Right renal pelvis (tissue), 4 donors: ENCODE results near the gene ABLIM2. TPM values are rescaled to one million over a fixed set of nuclear protein-coding genes. Genes with fewer than 3 reads are reported as not detected.

Source experiments
- DNase-seq, 4 donors: peaks; one replicate each; pipeline ENCODE4 v3.0.0-alpha.2; 2013; ENCODE audit warnings: low read depth in 4 of 4, low spot score in 3 of 4, missing footprints in 1 of 4
- polyA plus RNA-seq, 4 donors: library from polyadenylated mRNA; unstranded; fragments of 120-200 nt; gene quantifications; one replicate each; pipeline ENCODE4 v1.2.1, GENCODE V29; 2013; ENCODE audit not compliant: insufficient read length in 4 of 4

The ABLIM2 gene
- polyA plus RNA-seq, 4 donors: 6.4 to 7.6 (median 7.5) TPM

DNA sequence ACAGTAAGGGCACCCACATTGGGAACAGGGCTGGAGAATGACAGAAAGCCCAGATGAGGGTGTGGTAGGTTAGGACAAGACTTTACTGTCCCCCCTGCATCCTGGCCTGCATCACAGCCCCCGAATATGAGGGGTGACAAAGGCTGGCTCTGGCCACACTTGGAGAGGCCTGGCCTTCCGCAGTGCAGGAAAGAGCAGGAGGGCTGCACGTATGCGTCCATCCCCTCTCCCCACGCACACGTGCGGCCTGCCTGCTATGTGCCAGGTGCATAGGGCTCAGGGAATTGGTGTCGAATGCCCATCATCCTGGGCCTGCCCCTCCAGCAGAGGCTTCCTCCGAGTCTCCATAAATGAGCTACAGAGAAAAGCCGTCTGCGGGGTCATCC lies 80.5 kb downstream of the ABLIM2 start:
- no peak for DNase-seq

DNA sequence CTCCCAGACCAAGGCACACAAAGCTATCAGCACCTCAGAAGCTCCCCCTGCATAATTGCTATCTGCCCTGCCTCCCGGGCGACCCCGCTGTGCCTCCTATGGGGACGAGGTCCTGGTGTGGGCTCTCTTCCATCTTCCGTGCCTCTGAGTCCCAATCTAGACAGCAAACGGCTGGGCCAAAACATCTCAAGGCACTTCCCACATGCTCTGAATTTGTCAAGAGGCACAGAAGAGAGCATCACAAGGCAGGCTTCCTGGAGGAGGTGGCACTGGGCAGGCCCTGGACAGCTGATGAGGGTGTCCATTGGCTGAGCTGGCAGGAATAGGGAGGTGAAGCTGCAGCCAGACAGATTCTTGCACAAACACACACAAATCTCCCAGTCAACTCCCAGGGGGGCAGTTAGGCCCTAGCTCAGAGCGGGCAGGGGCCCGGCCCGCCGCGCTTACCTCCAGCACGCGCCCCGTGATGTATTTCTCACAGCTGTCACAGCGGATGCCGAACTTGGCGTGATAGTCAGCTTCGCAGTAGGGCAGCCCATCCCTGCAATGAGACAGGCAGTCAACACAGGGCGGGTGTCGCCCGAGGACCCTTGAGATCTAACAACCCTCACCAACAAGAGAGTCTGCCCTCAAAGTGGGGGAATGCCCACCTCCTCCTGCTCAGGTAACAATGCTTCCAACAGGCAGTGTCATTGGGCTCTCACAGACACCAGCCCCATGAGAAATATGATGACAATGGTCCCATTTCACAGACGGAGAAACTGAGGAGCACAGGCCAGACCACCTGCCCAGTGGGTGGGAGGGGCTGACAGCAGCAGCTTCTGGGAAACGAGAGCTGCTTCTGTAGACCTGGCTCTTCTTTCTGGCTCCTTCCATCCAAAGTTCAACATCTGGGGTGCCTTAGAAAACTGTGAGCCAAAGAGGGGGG lies 81.2 kb downstream of the ABLIM2 start:
- no peak for DNase-seq

DNA sequence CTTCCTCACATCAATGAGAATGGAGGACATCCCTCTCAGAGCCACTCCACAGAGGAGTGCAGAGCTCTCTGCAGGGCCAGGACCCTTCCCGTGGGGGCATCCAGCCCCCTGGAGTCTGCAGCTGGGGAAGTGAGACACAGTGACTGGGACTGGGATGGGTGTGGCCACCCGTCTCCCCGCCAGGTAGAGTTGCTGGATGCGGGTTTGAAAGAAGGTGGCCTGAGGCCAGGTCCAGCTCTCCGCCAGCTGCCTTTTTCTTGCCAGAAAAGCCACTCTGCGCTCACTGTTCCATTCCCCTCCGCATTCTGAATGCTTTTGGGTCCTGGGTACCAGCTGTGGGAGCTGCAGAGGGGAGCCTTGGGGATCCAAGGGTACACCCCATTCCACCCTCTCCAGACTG lies 82.6 kb downstream of the ABLIM2 start:
- no peak for DNase-seq

DNA sequence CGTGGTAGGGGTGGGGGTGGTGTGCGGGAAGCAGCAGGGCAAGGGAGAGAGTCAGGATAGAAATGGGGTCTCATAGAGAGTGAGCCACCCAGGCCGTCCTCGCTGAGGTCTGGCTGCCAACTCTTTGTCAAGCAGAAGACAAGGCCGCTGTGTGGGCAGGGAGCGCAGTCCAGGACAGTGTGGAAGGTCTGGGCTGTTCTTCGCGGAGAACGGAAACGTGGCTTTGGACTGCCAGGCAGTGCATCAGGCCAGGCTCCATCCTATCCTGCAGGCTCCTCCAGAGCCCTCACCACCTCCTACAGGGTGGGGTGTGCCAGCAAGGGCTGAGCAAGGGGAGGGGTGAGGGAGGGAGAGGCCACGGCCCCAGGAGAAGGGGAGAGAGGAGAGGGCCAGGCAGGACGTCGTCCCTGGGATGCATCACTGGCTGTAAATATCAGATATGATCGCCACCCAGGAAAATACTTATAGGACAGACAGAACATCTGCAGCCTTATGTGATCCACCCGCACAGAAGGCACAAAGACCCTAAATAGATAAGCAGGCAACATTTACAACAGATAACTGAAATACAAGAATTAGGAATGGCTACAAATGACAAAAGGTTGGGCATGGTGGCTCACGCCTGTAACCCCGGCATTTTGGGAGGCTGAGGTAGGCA lies 85.3 kb downstream of the ABLIM2 start:
- no peak for DNase-seq

DNA sequence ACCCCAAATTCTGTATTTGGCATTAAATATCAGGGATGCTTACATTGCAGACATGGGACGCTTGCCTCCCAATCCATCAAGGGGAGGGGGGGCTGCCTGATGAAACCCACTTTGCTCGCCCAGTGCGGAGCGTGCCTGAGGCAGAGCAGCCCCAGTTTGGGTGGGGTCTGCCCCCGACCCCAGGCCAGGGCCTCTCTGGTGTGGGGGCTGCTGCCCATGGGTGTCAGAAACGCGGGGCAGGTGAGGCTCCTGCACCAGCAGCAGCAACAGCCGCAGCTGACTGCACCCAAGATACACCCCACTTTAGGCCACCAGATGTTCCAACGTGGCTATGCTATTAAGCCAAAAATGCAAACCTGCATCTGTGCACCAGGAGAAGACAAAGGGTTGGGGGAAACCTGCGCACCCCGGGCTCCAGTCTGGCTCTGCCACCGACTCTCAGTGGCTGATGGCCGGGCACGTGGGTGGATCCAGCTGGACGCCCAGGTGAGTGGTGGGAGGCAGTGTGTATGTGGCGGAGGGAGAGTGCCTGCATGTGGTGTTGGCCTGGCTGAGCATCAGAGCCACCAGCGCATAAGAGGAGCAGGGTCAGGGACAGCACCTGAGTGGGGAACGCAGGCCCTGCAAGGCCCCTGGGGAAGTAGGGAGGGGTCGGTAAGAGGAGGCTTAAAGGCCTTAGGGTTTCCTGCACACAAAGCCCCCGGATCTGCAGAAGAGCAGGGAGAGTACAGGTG lies 86.2 kb downstream of the ABLIM2 start:
- no peak for DNase-seq

DNA sequence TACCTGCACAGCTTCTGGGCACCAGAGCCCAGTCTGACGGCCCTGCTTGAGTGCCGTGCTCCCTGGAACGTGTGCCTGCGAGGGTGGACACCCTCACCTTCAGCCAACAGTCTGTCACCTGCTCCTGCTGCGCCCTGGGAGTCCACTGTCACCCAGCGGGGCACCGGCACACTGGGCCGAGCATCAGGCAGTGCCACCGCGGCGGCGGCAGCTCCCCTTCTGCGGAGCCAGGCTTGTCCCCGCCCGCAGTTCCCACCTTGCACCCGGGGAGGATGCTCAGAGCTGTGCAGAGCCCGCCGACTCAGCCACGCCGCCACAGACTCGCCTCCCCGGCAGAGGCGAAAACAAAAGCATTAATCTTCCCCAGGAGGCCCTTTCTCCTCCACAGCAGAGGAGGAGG lies 86.8 kb downstream of the ABLIM2 start:
- DNase-seq: no peak

DNA sequence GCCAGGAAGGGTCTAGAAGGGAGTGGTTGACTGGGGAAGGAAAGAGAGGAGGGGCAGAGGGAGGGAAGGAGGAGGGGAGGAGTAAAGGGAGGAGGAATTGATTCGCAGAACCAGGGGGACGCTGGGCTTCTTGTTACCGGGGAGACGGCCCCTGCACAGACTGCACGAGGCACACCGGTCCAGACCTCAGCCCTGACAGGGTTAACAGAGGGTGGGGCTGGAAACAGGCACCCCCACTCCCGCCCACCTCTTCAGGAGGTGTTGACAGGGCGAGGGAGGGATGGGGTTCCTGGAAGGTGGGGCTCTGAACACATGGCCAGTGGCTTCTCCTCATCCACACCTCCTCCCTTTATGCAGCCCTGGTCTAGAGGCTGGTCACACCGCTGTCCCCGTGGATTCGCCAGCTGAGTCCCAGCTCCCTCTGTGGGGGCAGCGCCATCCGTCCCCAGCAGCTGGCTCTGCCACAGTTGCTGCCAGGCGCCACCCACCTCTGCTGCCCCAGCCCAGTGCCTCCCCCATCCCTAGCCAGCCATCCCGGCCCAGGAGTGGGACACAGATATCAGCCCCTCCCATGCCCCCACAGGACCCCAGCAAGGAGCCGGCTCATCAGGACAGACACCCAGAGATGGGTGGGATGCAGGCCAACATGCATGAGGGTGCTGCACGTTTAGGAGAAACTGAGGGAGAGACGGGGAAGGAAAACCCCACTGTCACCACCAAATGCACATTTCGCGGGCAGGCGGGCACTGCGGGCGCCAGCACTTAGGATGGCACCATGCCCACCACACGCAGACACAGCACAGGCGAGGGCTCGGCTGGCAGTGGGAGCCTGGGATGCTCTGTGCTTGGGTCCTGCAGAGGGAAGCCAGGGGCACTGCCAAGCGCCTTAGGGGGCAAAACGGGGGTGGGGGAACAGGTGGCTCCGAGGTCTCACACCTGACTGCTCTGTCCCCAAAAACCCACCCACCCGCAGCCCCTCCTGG lies 87.6 kb downstream of the ABLIM2 start:
- DNase-seq: no peak

DNA sequence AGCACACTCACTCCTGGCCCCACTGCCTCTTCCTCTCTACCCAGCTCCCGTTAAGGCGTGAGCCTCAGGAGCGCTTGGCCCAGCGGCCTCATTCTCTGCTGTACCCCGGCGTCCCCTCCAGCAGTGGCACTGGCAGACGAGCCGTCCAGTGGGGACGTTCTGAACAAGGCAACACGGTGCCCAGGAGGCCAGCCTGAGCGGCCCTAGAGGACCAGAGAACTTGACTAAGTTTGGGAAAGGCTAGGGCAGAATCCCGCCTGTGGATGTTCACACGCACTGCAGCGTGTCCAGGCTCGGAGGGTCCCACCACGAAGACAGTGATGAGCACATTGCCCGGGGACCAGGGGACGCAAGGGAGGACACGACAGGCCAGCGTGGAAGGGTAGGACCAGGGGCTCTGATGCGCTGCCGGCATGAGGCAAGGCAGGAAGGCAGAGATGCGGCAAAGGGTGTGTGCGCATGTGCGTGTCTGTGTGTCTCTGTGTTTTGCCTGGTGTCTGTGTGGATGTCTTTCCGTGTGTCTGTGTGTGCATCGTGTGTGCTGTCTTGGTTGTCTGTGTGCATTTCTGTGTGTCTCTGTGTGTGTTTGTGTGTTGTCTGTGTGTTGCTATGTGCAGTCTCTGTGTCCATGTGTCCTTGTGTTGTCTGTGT lies 89.4 kb downstream of the ABLIM2 start:
- DNase-seq: no peak

DNA sequence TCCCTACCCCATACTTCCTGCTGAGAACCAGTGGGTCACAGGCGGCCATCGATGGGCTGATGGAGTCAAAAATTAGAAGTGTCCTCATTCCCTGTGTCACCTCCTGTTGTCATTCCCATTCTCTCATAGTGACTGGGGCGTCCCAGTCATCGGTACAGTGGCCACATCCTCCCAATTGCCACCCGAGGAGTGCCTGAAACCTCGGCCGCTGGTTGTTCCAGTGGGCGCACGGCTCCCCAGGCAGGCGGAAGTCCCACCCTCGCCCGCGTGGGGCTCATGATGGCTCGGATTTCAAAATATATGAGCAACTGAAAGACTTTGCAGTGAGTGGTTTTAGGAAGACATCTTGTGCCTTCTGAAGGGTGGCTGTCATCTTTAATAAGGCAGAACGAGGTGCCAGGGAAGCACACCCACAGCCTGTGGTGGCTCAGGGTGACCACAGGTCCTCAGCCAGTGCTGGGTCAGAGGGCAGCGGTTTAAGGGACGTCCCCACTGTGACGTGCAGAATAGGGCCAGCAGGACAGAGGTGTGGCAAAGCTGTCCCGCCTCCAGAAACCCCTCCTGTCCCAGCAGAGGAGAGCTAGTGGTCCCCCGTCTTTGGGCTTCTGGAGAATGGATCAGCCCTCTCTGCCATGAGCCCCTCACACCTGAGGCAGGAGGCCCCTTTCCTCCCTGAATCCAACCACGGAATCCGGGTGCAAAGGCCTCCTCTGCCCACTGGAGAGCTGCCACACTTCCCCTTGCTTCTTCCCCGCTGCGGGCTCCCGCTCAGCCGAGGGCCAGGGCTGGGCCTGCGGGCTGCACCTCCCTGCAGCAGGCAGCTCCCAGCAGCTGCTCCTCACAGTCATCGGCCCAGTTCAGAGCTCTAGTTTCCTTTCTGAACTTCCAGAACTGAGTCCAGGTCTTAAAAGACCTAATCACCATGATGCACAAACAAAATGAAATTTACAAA lies 90.4 kb downstream of the ABLIM2 start:
- no peak for DNase-seq

DNA sequence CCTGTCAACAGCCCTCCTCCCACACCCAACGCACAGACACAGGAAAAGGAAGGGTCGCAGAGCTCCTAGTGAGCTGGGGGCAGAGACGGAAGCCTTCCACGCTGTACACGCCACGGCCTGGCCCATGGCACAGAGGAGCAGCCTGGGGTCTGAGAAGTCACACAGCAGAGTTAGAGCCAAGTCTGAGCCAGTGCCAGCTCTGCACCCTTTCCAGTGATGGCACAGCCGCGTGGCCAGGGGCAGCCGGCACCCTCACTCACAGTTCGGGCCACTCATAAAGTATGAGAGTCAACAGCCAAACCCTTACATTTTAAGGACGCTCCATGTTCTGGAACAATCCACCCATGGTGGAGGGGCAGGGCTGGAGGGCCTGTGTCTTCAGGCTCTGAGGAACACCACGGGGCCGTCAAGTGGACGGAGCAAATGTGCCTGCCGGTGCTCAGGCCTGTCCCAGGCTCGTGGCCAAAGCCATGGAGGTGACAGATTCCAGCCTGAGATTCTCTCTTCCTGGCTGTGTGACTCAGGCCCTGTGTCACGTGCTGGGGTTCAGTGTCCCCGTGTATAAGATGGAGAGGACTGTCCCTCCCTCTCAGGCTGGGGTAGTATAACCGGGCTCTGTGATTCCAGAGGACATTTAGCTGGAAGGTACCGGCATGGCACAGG lies 91.2 kb downstream of the ABLIM2 start:
- no peak for DNase-seq

DNA sequence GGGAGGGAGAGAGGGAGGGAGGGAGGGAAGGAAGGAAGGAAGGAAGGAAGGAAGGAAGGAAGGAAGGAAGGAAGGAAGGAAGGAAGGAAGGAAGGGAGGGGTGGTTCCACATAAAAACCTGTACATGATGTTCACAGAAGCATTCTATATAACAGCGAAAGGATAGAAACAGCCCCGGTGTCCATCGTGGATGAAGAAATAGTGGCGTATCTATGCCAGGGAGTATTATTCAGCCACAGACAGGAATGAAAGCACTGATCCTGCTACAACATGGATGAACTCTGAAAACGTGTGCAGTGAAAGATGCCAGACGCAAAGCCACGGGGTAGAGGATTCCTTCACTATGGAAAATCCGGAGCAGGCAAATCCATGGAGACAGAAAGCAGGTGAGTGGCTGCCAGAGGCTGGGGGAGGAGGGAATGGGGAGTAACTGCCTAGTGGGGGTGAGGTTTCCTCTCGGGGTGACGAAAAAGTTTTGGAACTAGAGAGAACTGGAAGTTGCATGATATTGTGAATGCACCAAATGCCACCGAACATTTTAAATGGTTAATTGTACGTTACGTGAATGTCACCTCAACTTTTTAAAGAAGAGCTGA lies 92.2 kb downstream of the ABLIM2 start:
- no peak for DNase-seq

DNA sequence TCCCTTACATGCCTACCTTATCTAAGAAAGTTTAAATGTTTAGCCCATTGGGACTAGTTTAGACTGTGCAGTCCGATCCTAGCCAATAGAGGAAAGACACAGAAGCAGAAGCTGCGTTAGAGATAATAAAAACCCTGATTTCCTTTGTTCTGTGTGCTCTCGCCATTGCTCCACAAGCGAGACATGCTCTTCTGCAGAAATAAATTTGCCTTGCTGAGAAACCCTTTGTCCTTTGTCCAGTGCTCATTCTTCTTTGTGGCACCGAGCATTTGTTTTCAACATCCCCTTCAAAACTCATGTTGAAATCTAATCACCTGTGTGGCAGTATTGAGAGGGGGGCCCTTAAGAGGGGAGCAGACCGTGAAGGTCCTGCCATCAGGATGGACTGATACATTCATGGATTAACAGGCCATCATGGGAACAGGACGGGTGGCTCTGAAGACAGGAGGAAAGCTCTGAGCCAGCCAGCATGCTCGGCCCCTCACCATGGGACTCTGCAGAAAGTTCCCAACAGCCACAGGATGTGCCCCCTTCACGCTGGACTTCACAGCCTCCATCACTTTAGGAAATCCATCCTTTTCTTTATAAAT lies 94.5 kb downstream of the ABLIM2 start:
- no peak for DNase-seq

DNA sequence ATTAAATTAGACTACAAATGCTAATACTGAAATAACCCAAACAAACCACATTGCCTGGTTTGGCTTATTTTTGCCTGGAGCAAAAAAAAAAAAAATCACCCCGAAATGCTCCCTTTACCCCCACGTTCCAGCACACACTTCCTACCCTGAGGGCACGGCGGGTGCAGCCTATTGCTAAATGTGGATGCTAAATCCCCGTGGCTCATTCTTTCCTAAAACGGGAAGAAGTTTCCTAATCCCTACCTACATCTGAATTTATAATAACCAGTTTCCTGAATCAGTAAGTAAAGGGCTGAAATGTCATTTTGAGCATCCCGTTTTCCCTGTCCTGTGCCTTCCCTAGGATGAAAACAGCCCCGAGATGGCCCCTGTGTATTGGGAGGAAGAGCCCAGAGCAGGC lies 97.0 kb downstream of the ABLIM2 start:
- no peak for DNase-seq

DNA sequence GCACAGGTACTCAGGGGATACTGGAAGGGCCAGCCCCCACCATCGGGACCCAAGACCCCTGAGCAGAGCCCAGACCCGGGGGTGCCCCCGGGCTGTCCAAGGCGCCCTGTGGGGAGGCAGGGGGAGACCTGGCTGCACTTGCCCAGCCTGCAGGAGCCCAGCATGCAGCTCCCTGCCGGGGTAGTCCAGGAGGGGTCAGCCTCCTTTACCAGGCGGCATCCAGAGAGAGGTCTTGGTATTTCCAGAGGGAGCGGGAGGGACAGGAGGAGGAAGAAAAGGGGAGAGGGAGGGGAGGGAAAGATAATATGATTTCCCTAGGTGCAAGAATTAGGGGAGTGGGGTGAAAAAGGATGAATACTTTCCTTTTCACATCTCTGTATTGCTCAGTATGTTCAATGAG lies 97.5 kb downstream of the ABLIM2 start:
- DNase-seq: no peak

DNA sequence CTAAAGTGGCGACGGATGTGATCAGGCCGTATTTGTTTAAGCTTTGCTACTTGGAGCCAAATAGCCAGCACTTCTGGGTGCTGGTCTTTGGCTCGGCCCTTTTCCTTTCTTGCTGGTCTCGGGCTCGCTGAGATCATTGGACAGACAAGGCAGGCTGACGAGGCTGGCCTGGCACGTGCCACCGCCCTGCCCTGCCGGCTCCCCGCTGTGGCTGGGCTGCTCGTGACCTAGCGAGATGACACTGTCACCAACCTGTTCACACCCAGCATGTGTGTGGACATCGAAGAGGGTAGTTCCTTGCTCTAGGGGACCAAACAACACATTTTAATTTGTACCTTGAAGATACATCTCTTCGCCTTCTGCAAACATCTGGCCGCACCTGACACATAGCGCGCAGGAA lies 98.0 kb downstream of the ABLIM2 start:
- DNase-seq: no peak

DNA sequence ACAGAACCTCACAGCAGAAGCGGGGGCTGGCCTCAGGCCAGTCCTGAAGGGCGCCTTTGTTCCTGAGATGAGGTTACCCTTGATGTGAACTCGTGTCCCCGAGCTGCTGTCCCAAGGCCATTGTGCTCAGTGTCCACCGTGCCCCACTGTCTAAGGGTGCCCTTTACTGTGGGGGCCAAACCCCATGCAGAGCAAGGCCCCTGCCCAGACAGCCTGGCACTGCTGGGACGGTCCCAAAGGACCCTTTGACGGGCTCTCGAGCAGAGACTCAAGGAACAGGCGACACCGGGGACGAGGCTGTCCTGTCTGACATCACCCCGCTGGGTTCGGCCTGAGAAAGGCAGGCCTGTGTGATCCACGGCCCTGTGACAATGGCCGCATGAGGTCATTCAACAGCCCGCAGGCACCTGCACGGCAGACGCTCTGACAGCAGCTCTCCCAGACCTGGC lies 100.6 kb downstream of the ABLIM2 start:
- DNase-seq: no peak

DNA sequence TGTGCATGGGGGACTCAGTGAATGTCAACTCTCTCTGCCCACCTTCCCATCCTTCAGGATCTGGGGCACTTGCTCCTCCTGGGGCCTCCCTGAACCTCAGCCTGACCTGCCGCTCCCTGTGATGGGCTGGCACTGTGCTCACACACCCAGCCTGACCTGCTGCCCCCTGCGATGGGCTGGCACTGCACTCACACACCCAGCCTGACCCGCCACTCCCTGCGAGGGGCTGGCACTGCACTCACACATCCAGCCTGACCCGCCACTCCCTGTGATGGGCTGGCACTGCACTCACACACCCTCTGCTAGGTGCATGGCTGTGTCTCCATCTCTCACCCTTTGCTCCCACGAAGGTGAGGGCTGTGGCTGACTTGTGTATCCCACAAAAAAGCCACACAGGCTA lies 103.4 kb downstream of the ABLIM2 start:
- no peak for DNase-seq
